SH-SY5Y (cell line): Measurements from ENCODE around the gene GFM1.

Experiments
- GATA2 ChIP-seq: IDR thresholded peaks from 2 replicates; pipeline ENCODE4 v1.6.1; 2011; ENCODE audit warnings: mild to moderate bottlenecking, low read depth, low read length
- GATA3 ChIP-seq: IDR thresholded peaks from 2 replicates; pipeline ENCODE4 v1.6.1; 2011; ENCODE audit warnings: low read depth, mild to moderate bottlenecking, low read length, moderate library complexity

- TF ChIP-seq GATA2 (no peak), GATA3 (no peak)
These were observed 81.2 kb downstream of the GFM1 start for GRCh38 chr3:158725348-158726011.
